Hepatocyte (in vitro differentiated cells): ENCODE results near the gene HSPA8.

ENCODE experiments used
- CTCF ChIP-seq: fragments of 200-600 bp; sonication (generic); IDR thresholded peaks from 2 replicates; pipeline ENCODE4 v1.5.1; 2016; ENCODE audit warnings: antibody characterized with exemption, mild to moderate bottlenecking; ENCODE audit not compliant: poor library complexity
- EZH2phosphoT487 ChIP-seq: fragments of 200-600 bp; sonication (generic); IDR thresholded peaks from one replicate; pipeline ENCODE4 v1.6.1; 2018; ENCODE audit warnings: antibody characterized with exemption, mild to moderate bottlenecking, low read depth, moderate library complexity; ENCODE audit not compliant: unreplicated experiment, severe bottlenecking

- TF ChIP-seq CTCF (no peak), EZH2phosphoT487 (no peak)
These were observed 29.6 kb upstream of the HSPA8 start for GRCh38 chr11:123091506-123091905.
